22Rv1 (cell line): ENCODE measurements around the gene TRAF3IP3.

Experiments used
- ZFX ChIP-seq: fragments of 450-650 bp; IDR thresholded peaks from 2 replicates; pipeline ENCODE4 v1.6.1; 2017; ENCODE audit warnings: antibody characterized with exemption, borderline replicate concordance
- TF ChIP-seq, protein P1 (sequence below): fragments of 450-650 bp; IDR thresholded peaks from 2 replicates; pipeline ENCODE4 v1.5.1; 2017; ENCODE audit warnings: mild to moderate bottlenecking

DNA sequence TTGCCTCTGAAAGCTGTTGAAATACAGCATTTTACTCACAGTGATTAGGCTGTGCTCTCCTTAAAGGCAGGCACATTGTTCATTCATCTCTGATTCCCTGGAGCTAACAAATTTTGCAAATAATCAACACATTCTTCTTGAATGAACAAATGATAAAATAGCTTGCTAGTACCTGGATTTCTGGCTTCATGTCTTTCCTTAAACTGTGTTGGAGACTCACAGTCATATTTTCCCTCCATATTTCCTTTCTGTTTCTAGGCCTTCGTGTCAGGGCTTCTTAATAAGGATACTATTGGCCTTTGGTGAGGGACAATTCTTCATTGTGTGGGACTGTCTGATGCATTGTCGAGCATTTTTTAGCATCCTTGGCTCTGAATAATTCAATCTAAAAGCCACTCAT, 41.5 kb upstream of the TRAF3IP3 start:
- TF ChIP-seq, protein P1, sequence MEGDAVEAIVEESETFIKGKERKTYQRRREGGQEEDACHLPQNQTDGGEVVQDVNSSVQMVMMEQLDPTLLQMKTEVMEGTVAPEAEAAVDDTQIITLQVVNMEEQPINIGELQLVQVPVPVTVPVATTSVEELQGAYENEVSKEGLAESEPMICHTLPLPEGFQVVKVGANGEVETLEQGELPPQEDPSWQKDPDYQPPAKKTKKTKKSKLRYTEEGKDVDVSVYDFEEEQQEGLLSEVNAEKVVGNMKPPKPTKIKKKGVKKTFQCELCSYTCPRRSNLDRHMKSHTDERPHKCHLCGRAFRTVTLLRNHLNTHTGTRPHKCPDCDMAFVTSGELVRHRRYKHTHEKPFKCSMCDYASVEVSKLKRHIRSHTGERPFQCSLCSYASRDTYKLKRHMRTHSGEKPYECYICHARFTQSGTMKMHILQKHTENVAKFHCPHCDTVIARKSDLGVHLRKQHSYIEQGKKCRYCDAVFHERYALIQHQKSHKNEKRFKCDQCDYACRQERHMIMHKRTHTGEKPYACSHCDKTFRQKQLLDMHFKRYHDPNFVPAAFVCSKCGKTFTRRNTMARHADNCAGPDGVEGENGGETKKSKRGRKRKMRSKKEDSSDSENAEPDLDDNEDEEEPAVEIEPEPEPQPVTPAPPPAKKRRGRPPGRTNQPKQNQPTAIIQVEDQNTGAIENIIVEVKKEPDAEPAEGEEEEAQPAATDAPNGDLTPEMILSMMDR: no peak
- TF ChIP-seq ZFX: no peak
